PFSK-1 (cell line): ENCODE results near the gene ERC1.

Experiments used
- SIN3A ChIP-seq: IDR thresholded peaks from 2 replicates; pipeline ENCODE4 v1.6.1; 2012; ENCODE audit warnings: mild to moderate bottlenecking, low read length, moderate library complexity, borderline replicate concordance; ENCODE audit not compliant: insufficient read depth
- TAF1 ChIP-seq: IDR thresholded peaks from 2 replicates; pipeline ENCODE4 v1.6.1; 2012; ENCODE audit warnings: low read length, control low read depth, borderline replicate concordance; ENCODE audit not compliant: insufficient read depth

- TF ChIP-seq SIN3A (no peak), TAF1 (no peak)
Measured at GRCh38 chr12:1179128-1179527, 188.1 kb downstream of the ERC1 start.
